Skin epidermis (tissue), 12 donors: Measurements from ENCODE around the gene PRAMEF1.
"Not testable (repeated sequence)": the region's sequence is repeated elsewhere in the genome, so short reads cannot be mapped to it uniquely, and the experiment has no call there.

ENCODE experiments used
- H3K27ac ChIP-seq, 21 experiments: fragments of 200-600 bp; sonication (generic) in 11 of 21; one replicate each; pipeline ENCODE4 v1.5.0; 2020; ENCODE audit warnings: mild to moderate bottlenecking in 3 of 21, inconsistent platforms in 2 of 21, moderate library complexity in 2 of 21
- H3K4me3 ChIP-seq, 7 experiments: fragments of 200-600 bp; sonication (generic) in 2 of 7; one replicate each; pipeline ENCODE4 v1.5.0; 2020; ENCODE audit warnings: inconsistent platforms in 2 of 7, mild to moderate bottlenecking in 2 of 7, moderate library complexity in 1 of 7

PRAMEF1 gene

GRCh38 chr1:12791097-12791496 lies at the start of gene PRAMEF1:
Gene PRAMEF1, plus strand, starts transcription at chr1:12791397. Its CDS starts 1,831 bp downstream, at chr1:12793228.
- not testable (repeated sequence) for H3K27ac ChIP-seq, H3K4me3 ChIP-seq

GRCh38 chr1:12741946-12742345 lies 49.3 kb upstream of the PRAMEF1 start:
- H3K27ac ChIP-seq: no peak overlapping the region
- no peak overlapping the region for H3K4me3 ChIP-seq

- Histone ChIP-seq H3K4me3 (no peak overlapping the region), H3K27ac (no peak overlapping the region)
These were observed 45.8 kb upstream of the PRAMEF1 start for GRCh38 chr1:12745126-12745991.

- H3K27ac ChIP-seq: no peak within 1 kb of the TSS
- no peak within 1 kb of the TSS for H3K4me3 ChIP-seq
These were observed 45.2 kb upstream of the PRAMEF1 start, which contains the start of gene CFAP107 for GRCh38 chr1:12745992-12746323. Gene CFAP107, plus strand, starts transcription at chr1:12746200. Its CDS starts 231 bp downstream, at chr1:12746431.

GRCh38 chr1:12748778-12749355 lies 42.3 kb upstream of the PRAMEF1 start:
- no peak overlapping the region for H3K27ac ChIP-seq
- no peak overlapping the region for H3K4me3 ChIP-seq

- Histone ChIP-seq H3K27ac (no peak overlapping the region), H3K4me3 (no peak overlapping the region)
These were observed 36.5 kb upstream of the PRAMEF1 start for GRCh38 chr1:12754738-12755137.

GRCh38 chr1:12756273-12756672 lies 34.9 kb upstream of the PRAMEF1 start:
- Histone ChIP-seq H3K4me3 (no peak overlapping the region), H3K27ac (no peak overlapping the region)

GRCh38 chr1:12756768-12757413 lies 34.3 kb upstream of the PRAMEF1 start:
- H3K27ac ChIP-seq: no peak overlapping the region

GRCh38 chr1:12757836-12758235 lies 33.4 kb upstream of the PRAMEF1 start:
- Histone ChIP-seq H3K27ac (no peak overlapping the region), H3K4me3 (no peak overlapping the region)

More at GRCh38 chr1:12756768-12757413, 34.3 kb upstream of the PRAMEF1 start:
- no peak overlapping the region for H3K4me3 ChIP-seq

- no peak overlapping the region for H3K27ac ChIP-seq
- H3K4me3 ChIP-seq: no peak overlapping the region
These were observed 30.9 kb upstream of the PRAMEF1 start for GRCh38 chr1:12760256-12760795.

- H3K27ac ChIP-seq: no peak overlapping the region
- H3K4me3 ChIP-seq: no peak overlapping the region
These were observed 29.4 kb upstream of the PRAMEF1 start for GRCh38 chr1:12761781-12762180.

GRCh38 chr1:12762766-12763165 lies 28.4 kb upstream of the PRAMEF1 start:
- Histone ChIP-seq H3K27ac (no peak overlapping the region), H3K4me3 (no peak overlapping the region)

GRCh38 chr1:12763479-12763878 lies 27.7 kb upstream of the PRAMEF1 start:
- no peak overlapping the region for H3K4me3 ChIP-seq
- H3K27ac ChIP-seq: no peak overlapping the region

GRCh38 chr1:12764016-12764415 lies 27.2 kb upstream of the PRAMEF1 start:
- no peak overlapping the region for H3K27ac ChIP-seq
- H3K4me3 ChIP-seq: no peak overlapping the region

GRCh38 chr1:12769031-12769430 lies 22.2 kb upstream of the PRAMEF1 start:
- Histone ChIP-seq H3K4me3 (no peak overlapping the region), H3K27ac (no peak overlapping the region)

- Histone ChIP-seq H3K27ac (no peak overlapping the region), H3K4me3 (no peak overlapping the region)
These were observed 21.2 kb upstream of the PRAMEF1 start for GRCh38 chr1:12769976-12770505.

- no peak overlapping the region for H3K27ac ChIP-seq
- no peak overlapping the region for H3K4me3 ChIP-seq
These were observed 20.6 kb upstream of the PRAMEF1 start for GRCh38 chr1:12770620-12771019.

GRCh38 chr1:12771186-12771585 lies 20.0 kb upstream of the PRAMEF1 start:
- H3K4me3 ChIP-seq: no peak overlapping the region
- H3K27ac ChIP-seq: no peak overlapping the region

GRCh38 chr1:12772520-12772919 lies 18.7 kb upstream of the PRAMEF1 start:
- Histone ChIP-seq H3K4me3 (no peak overlapping the region), H3K27ac (no peak overlapping the region)

GRCh38 chr1:12773438-12773837 lies 17.8 kb upstream of the PRAMEF1 start, which contains the start of gene PRAMEF12:
Gene PRAMEF12, plus strand, starts transcription at chr1:12773738. Its CDS starts 1,130 bp downstream, at chr1:12774868.
- no peak within 1 kb of the TSS for H3K4me3 ChIP-seq
- no peak within 1 kb of the TSS for H3K27ac ChIP-seq
